NCI-H1105 (cell line): ENCODE measurements around the gene CDC37L1.

Experiments
- DNase-seq: peaks from one replicate; lab custom pipeline; 2025; lab: John Stamatoyannopoulos, UW

Gene CDC37L1

GRCh38 chr9:4668604-4669003, 10.8 kb upstream of the CDC37L1 start:
- DNase-seq = no peak

DNA sequence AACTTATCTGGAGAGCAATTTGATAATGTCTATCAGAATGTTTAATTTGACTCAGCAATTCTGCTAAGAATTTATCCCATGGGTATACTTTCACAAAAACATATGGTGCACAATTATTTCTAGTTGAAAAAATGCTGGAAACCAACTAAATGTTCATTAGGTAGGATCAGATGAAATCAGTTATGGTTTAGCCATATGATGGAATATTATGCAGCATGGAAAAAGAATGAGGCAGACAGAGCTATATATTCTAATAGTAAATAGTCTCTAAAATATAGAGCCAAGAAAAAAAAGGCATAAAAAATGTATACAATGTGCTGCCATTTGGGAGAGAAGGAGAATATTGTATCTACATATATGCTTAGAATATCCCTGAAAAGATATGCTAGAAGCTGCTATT, 9.5 kb upstream of the CDC37L1 start:
- DNase-seq = no peak

GRCh38 chr9:4670591-4670990, 8.8 kb upstream of the CDC37L1 start:
- no peak for DNase-seq

DNA sequence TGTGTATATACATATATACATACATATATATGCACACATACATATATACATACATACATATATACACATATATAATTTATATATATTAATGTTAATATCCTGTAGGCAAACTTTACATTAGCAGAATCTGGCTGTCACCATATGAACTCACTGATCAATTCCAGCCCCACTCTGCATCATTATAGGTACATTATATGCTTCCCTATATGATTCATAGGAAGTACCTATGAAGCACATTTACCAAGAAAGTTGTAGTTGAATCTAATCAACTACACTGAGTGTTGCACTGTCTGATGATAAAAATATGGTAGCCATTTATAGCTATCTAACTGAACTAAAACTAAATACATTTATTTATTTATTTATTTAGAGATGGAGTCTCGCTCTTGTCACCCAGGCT, 7.6 kb upstream of the CDC37L1 start:
- no peak for DNase-seq

GRCh38 chr9:4674783-4675182, 4.6 kb upstream of the CDC37L1 start:
- no peak for DNase-seq

GRCh38 chr9:4677392-4677791, 2.0 kb upstream of the CDC37L1 start:
- DNase-seq = no peak

DNA sequence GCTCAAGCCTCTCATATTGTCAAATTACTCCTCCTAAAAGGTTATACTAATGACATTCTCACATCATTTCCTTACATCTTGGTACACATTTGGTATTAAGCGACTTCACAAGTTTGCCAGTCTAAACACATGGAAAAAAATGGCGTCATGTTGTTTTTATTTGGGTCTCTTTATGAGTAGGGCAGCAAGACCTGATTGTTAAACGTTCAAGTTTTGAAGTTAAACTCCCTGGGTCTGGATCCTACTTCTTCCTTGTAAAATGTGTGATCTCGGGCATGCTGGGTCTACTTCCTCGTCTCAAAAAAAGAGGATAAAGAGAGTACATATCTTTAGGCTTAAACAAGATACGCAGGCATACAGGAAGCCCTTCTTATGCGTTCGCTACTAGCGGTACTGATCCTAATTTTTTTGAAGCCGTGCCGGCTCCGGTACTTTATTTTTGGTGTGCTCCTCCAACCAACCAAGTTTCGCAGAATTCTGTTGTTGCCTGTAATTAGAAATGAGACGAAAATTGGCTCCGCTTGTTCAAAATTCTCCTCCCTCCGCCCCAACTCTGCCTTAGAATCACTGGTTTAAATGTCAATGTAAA, 596 bp upstream of the CDC37L1 start:
- DNase-seq = peak; percentile 37

DNA sequence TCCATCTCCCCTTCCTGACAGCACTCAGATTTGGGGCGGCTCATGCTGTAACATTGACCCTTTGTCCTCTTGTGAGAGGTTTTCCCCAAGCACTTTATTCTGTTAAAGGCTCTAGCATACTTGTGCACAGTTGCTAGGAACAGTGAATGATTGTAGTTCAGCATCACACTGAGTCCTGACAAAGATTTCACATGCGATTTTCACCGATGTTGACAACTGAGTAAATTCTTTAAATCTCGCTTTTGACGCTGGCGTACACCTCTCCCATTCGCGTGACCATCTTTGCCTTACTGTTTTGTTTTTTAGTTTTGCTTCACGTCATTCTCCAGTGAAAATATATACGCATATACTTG, 780 bp downstream of the CDC37L1 start:
- no peak for DNase-seq

- no peak for DNase-seq
Measured at GRCh38 chr9:4680750-4681149, 1.4 kb downstream of the CDC37L1 start.

- DNase-seq = no peak
Measured at GRCh38 chr9:4684820-4685219, 5.5 kb downstream of the CDC37L1 start.

DNA sequence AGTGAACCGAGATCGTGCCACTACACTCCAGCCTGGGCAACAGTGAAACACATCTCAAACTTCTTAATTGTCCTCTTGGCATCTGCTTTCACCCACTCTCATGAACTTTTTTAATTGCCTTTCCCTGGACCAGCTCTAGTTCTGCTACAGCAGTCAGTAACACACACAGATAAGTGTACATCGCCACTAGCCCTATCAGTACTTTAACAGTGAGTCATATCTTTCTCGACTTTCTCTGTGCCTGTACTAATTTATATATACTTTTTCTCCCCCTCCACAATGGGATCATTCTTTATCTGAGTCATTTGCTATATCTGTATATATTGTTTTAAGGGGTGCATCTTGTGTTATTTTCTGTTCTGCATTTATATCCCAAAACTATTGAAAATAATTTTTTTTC, 6.7 kb downstream of the CDC37L1 start:
- DNase-seq = no peak

DNA sequence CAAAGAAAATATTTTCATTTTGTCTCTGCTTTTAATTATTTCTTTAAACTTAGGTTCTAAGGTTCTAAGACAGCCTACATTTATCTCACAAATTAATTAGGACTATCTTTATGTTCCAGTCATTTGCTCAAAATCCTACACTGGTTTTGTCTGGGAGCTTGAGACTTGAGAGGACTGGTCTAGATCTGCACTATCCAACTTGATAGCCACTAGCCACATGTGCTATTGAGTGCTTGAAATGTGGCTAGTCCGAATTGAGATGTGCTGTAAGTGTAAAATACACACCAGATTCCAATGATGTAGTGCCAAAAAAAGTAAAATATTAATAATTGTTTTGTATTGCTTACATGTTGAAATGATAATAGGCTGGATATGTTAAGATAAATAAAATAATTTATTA, 7.2 kb downstream of the CDC37L1 start:
- no peak for DNase-seq

DNA sequence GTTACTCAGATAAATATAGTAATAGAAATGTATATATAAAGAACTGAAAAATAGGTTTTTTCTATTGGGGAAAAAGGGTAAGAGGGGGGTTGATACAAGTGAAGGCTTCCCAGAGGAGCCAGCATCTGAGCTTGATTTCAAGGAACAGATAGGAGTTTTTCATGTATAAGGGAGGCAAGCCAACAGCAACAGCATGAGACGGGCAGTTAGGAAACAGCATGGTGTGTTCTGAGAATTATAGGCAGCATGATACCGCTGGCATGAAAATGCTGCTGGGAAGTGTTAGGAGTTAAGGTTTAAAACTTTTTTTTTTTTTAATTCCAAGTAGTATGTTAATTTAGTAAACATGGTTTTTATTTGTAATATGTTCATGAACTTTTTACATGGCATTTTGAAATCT, 9.7 kb downstream of the CDC37L1 start:
- no peak for DNase-seq

- no peak for DNase-seq
Measured at GRCh38 chr9:4689687-4690104, 10.3 kb downstream of the CDC37L1 start.

GRCh38 chr9:4690144-4690543, 10.8 kb downstream of the CDC37L1 start:
- no peak for DNase-seq

DNA sequence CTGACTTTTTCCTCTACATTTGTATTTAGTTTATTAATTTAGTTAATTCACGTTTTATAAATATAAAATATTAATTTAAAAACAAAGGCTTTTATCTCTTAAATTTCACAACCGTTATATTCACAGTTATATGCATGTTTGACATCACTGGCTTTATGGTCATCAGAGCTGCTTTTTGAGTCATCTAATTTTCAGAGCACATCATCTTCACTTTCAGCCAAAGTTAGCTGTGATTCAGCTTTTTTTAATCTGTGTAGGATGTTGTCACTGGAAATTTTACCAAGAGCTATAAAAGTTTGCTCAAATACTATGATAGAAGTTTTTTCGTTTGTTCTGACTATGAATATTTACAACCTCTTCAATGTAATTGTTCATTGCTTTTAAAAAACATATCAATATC, 12.4 kb downstream of the CDC37L1 start:
- no peak for DNase-seq

DNA sequence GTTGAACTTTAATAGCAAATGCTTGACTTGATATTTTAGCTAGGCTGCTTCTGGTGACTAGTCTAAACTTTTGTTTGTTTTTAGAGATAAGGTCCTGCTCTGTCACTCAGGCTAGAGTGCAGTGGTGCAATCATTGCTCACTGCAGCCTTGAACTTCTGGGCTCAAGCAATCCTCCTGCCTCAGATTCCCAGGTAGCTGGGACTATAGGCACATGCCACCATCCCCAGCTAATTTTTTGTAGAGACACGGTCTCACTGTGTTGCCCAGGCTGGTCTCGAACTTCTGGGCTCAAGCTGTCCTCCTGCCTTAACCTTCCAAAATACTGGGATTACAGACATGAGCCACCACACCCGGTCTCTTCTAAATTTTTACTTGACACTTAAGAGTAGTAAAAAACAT, 20.7 kb downstream of the CDC37L1 start:
- DNase-seq = no peak

- DNase-seq = no peak
Measured at GRCh38 chr9:4700932-4701331, 21.6 kb downstream of the CDC37L1 start.

DNA sequence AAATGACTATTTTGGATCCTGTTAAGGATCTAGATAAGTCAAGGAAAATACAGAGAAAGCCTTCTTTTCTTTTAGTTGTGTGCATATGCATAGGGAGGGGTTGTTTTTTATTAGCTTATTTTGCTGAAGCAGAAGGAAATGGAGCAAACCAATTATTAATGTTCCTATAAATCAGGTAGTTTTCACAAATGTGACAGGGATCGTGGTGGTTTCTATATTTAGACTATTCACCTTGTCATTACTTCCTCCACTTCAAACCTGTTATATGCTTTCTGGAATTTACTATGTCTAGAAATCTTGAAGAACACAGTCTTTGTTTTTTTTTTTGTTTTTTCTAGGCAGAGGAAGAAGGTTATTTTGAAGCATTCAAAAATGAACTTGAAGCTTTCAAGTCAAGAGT, 22.2 kb downstream of the CDC37L1 start:
- no peak for DNase-seq

DNA sequence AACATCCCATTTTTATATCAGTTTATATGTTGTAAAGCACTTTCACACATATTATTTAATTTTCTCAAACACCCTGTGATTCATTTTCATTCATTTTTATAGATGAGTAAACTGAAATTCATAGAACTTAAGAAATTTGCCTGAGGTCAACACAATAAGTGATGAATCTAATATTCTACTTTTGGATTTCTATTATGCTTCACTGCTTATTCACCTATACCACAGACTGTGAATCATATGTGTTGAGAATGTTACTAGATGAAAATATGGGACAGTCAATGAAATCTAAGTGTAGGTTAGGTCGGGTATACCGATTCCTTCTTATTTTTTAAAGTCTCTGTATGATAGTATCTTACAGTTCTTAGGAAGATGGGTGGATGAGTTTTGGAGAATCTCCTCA, 24.8 kb downstream of the CDC37L1 start:
- no peak for DNase-seq

DNA sequence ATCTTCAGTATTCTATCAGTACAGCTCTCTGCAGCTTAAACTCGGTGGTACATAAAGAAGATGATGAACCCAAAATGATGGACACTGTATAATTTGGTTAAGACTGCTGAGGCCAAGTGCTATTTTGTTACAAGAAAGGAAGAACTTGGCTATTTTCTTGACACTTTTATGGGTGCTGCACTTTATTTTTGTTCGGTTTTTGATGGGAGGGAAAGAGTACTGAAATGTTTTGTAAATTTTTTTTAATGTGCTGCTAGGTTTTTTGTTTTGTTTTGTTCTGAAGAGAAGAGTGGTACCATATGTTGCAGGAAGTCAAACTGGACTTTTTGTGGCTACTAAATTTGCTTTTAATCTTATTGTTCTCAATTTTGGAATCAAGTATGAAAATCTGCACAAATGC, 26.7 kb downstream of the CDC37L1 start:
- no peak for DNase-seq

DNA sequence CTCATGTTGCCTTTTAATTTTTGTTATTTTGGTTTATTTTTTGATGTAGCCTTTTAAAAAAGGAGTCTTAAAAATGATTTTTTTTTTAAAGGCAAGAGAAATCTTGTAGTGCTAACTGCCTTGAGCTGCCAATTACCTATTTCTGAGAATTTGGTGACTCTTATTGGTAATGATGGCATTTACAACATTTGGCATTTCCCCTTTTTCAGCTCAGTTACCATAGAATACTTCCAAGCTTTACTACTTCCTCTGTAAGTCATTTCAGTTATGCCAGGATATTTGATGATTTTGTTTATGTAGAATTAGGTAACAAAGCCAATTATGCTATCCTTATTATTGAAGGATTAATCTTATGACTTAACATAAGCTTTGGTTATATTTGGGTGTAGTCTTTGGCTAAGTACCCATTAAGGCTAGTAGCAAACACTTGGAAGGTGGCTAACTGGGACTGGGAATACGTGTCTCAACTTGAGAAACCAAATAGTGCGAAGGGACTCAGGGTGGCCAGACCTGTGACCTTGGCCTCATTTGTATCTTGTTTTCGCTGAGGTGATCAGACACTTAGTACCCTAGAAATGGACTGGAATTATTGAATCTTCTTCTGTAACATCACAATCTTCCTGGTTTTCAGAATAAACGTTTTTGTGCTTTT, 27.7 kb downstream of the CDC37L1 start:
- DNase-seq = no peak

GRCh38 chr9:4709380-4709779, 30.0 kb downstream of the CDC37L1 start:
- DNase-seq = no peak

- no peak for DNase-seq
Measured at GRCh38 chr9:4713849-4714248, 34.5 kb downstream of the CDC37L1 start.
